Prostate gland (tissue), 2 donors: ENCODE data around the gene CBR1. TPM values are rescaled to one million over a fixed set of nuclear protein-coding genes. Genes with fewer than 3 reads are reported as not detected.
A peak's percentile ranks its signal among the peaks of the same experiment; 100 is the strongest.
"Not testable (repeated sequence)": the region's sequence is repeated elsewhere in the genome, so short reads cannot be mapped to it uniquely, and the experiment has no call there.

Source experiments
- DNase-seq: peaks from one replicate; pipeline ENCODE4 v3.0.0-alpha.2; 2019; ENCODE audit warnings: low spot score
- H3K27ac ChIP-seq, 2 donors: fragments of 200-600 bp; sonication (generic); 2 replicates each; pipeline ENCODE4 v1.5.1; 2017 to 2019
- H3K27me3 ChIP-seq: fragments of 200-600 bp; sonication (generic); replicated peaks from 2 replicates; pipeline ENCODE4 v1.5.1; 2019; ENCODE audit not compliant: insufficient read depth
- H3K36me3 ChIP-seq, 2 donors: fragments of 200-600 bp; sonication (generic); 1 replicate in 1 of 2; 2 replicates in 1 of 2; pipeline versions ENCODE4 v1.5.1 to v1.8.1; 2017 to 2019
- H3K4me1 ChIP-seq: fragments of 200-600 bp; sonication (generic); replicated peaks from 2 replicates; pipeline ENCODE4 v1.5.1; 2019
- H3K4me3 ChIP-seq, 2 donors: fragments of 200-600 bp; sonication (generic); 2 replicates each; pipeline ENCODE4 v1.5.1; 2017 to 2019
- H3K9me3 ChIP-seq: fragments of 200-600 bp; sonication (generic); 2 replicates; pipeline ENCODE4 v1.5.1; 2017
- CTCF ChIP-seq, 4 experiments: fragments of 200-600 bp in 2 of 4; fragments of 450-650 bp in 2 of 4; sonication (generic) in 2 of 4; IDR thresholded peaks; 1 replicate in 3 of 4; 2 replicates in 1 of 4; pipeline ENCODE4 v1.5.1; 2016 to 2019; ENCODE audit warnings: antibody characterized with exemption in 4 of 4, mild to moderate bottlenecking in 2 of 4, moderate library complexity in 2 of 4
- POLR2A ChIP-seq: fragments of 450-650 bp; IDR thresholded peaks from one replicate; pipeline ENCODE4 v1.6.1; 2016; ENCODE audit warnings: antibody characterized with exemption, mild to moderate bottlenecking
- POLR2AphosphoS5 ChIP-seq: sonication (generic); formaldehyde crosslinking; IDR thresholded peaks from one replicate; pipeline ENCODE4 v1.6.1; 2017; ENCODE audit warnings: antibody characterized with exemption
- WGBS: methylation state at CpG from one replicate; pipeline ENCODE4 v1.1.5; 2018; 5-methylcytosine and 5-hydroxymethylcytosine counted together
- intact Hi-C: fragments of 100-400 bp; cut with DNase I; formaldehyde crosslinking; loops from one replicate; pipeline ENCODE4 v1.14.2; 2022
- total RNA-seq, 2 donors: library from RNA; depleted of rRNA; stranded (reverse); fragments of >200 nt; gene quantifications; one replicate each; pipeline ENCODE4 v1.1.0, GENCODE V29; 2016

The CBR1 gene
- total RNA-seq, 2 donors from 2014 or later = 200 to 571 TPM

GRCh38 chr21:36073181-36073580 is 3.4 kb downstream of the CBR1 start:
- Histone ChIP-seq H3K9me3 (no peaks in the 10 kb centered on the region), H3K36me3 (no peaks in the 10 kb centered on the region), H3K27me3 (no peaks in the 10 kb centered on the region), H3K27ac (peak overlapping the region in 1 of 2 donors; percentile 46), H3K4me1 (peaks cover 20% of the 10 kb centered on the region), H3K4me3 (no peak overlapping the region)
- intact Hi-C loops = no loop called here
- no peak for TF ChIP-seq CTCF (IDR thresholded peaks at IDR 0.05)
- TF ChIP-seq POLR2A = no peak
- TF ChIP-seq POLR2AphosphoS5 = peak; percentile 53
- peak; percentile 31 for DNase-seq
- WGBS = 12% methylated on average over 3 of the region's 3 CpGs

- peak overlapping the region in 1 of 2 donors; percentile 46 for H3K27ac ChIP-seq
- H3K4me3 ChIP-seq, DNase-seq, H3K27me3 ChIP-seq, H3K9me3 ChIP-seq, H3K36me3 ChIP-seq, intact Hi-C loops: not testable (repeated sequence)
- H3K4me1 ChIP-seq = peaks cover 20% of the 10 kb centered on the region
- WGBS = 92% methylated on average over 5 of the region's 5 CpGs
These were observed 4.1 kb downstream of the CBR1 start for GRCh38 chr21:36073911-36074310.

DNA sequence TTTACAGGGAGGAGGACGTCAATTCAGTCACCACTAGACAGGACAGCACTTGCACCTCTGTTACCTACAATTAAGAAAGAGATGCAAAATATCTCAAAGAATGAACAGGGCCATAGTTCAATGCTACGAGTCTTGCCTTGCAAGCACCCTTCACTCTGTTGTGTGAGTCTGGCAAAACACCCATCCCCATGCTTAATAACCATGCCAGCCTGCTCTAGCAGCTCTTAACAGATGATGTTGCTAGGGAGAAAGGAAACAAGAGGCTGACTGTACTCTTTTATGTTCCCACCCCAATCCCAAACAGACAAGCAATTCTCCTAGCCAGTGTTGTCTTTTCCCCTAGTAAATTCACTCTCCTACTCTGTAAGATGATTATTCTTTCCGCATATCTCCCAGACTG is 5.3 kb downstream of the CBR1 start:
- peak; percentile 57 for DNase-seq
- no peaks in the 10 kb centered on the region for H3K9me3 ChIP-seq
- WGBS = 36% methylated on average over 3 of the region's 3 CpGs
- no peaks in the 10 kb centered on the region for H3K36me3 ChIP-seq
- intact Hi-C loops = no loop called here
- H3K27ac ChIP-seq = peak overlapping the region in 1 of 2 donors; percentile 57
- H3K27me3 ChIP-seq = no peaks in the 10 kb centered on the region
- H3K4me3 ChIP-seq = no peak overlapping the region
- peaks cover 20% of the 10 kb centered on the region for H3K4me1 ChIP-seq
- no peak for TF ChIP-seq CTCF (IDR thresholded peaks at IDR 0.05)
- peak; percentile 78 for TF ChIP-seq POLR2AphosphoS5
- no peak for TF ChIP-seq POLR2A

DNA sequence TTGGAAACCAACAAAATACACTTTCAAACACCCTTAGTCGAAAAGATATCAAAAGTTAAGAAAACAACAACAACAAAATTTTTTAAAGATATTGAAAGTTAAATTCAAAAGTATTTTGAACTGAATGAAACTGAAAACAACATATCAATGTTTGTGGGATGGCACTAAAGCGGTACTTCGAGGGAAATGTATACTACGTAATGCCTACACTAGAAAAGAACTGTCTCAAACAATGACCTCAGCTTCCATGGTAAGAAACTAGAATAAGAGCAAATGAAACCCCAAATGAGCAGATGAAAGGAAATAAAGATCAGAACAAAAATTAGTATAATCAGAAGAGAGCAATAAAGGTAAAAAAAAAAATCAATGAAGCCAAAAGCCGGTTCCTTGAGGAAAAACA is 6.1 kb downstream of the CBR1 start:
- 90% methylated on average over 5 of the region's 5 CpGs for WGBS
- no peak for TF ChIP-seq POLR2A
- no peak for TF ChIP-seq CTCF (IDR thresholded peaks at IDR 0.05)
- TF ChIP-seq POLR2AphosphoS5 = no peak
- no peak for DNase-seq
- Histone ChIP-seq H3K27me3 (no peaks in the 10 kb centered on the region), H3K4me1 (peaks cover 18% of the 10 kb centered on the region), H3K36me3 (no peaks in the 10 kb centered on the region), H3K4me3 (no peak overlapping the region), H3K9me3 (no peaks in the 10 kb centered on the region), H3K27ac (peak overlapping the region in 1 of 2 donors; percentile 57)
- intact Hi-C loops = no loop called here

DNA sequence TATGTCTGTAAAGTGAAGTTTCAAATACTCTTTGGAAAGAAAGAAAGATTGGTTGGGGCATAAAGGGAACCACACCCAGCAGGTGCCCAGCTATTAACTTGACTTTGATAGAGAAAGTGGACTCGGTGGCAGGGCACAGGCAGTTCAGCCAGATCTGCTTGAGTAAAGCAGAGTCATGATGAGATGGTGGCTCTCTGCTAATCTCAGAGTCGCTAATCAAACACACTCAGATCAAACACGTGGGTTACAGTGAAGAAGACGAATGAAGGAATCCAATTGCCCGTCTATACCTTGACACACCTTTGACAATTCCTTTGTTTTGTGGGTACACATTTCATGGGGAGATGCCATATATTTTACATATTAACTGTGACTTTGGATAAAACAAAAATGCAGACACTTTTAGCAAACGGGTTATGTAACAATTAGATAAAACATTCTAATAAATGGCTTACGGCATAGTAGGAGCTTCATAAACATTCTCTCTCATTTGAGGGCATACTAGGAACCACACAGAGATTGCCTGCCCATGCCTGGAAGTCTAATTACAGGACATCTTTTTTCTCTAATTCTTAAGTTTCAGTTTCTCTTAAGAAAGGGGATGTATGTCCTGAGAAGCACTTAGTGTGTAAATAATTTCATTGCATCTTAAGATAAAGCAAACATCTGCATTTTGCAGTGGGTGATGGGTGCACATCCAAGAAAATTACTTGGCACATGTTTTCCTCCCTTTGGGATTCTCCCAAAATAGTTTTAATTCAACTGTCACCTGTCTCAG is 7.2 kb downstream of the CBR1 start:
- TF ChIP-seq CTCF (IDR thresholded peaks at IDR 0.05) (no peak), POLR2A (no peak), POLR2AphosphoS5 (no peak)
- Histone ChIP-seq H3K4me1 (peaks cover 6% of the 10 kb centered on the region), H3K27ac (no peak overlapping the region), H3K27me3 (no peaks in the 10 kb centered on the region), H3K36me3 (no peaks in the 10 kb centered on the region), H3K9me3 (no peaks in the 10 kb centered on the region), H3K4me3 (no peak overlapping the region)
- 61% methylated on average over 7 of the region's 7 CpGs for WGBS
- intact Hi-C loops = no loop called here
- DNase-seq = no peak
